H7 (cell line): Measurements from ENCODE around the gene CLRN2. TPM values are rescaled to one million over a fixed set of nuclear protein-coding genes. Genes with fewer than 3 reads are reported as not detected.
"Not testable (repeated sequence)": the region's sequence is repeated elsewhere in the genome, so short reads cannot be mapped to it uniquely, and the experiment has no call there.

Source experiments
- DNase-seq: peaks from one replicate; pipeline ENCODE4 v3.0.0; 2012
- H3K27me3 ChIP-seq: 2 replicates; pipeline ENCODE4 v1.6.0; 2011; ENCODE audit warnings: mild to moderate bottlenecking, low read length; ENCODE audit not compliant: control insufficient read depth, insufficient read depth
- H3K36me3 ChIP-seq: replicated peaks from 2 replicates; pipeline ENCODE4 v1.5.1; 2011; ENCODE audit warnings: low read length; ENCODE audit not compliant: control insufficient read depth, insufficient read depth
- H3K4me3 ChIP-seq: 2 replicates; pipeline ENCODE4 v1.5.1; 2011; ENCODE audit warnings: low read depth, mild to moderate bottlenecking, control low read depth, low read length, moderate library complexity; ENCODE audit not compliant: insufficient read depth
- total RNA-seq: library from RNA; depleted of rRNA; stranded (reverse); fragments of >200 nt; shearing (Covaris generic); gene quantifications from 2 replicates; pipeline ENCODE4 v1.2.3, GENCODE V29; 2014; rRNA removed

CLRN2 gene
- total RNA-seq, 1 experiment from 2014 or later: not detected

DNA sequence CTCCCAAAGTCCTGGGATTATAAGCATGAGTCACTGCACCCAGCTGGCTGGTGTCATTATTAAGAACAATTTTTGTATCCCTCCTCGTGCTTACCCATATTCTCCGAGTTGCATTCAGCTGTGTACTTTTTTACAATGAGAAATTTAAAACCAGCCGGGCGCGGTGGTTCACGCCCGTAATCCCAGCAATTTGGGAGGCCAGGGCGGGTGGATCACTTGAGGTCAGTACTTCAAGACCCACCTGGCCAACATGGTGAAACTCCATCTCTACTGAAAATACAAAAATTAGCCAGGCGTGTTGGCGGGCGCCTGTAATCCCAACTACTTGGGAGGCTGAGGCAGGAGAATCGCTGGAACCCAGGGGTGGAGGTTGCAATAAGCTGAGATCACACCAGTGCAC, 60.2 kb downstream of the CLRN2 start:
- not testable (repeated sequence) for H3K4me3 ChIP-seq, H3K27me3 ChIP-seq, H3K36me3 ChIP-seq, DNase-seq

Other genes starting within 250 kb of the CLRN2 start
- 12.2 and 12.8 TPM in 2 replicates for gene QDPR, start 3.1 kb upstream of the CLRN2 start, total RNA-seq
- 68.2 and 77.4 TPM in 2 replicates for gene LAP3, start 62.0 kb downstream of the CLRN2 start, total RNA-seq
- 14.1 and 25.0 TPM in 2 replicates for gene MED28, start 99.5 kb downstream of the CLRN2 start, total RNA-seq